Astrocyte (in vitro differentiated cells and primary cell): ENCODE results near the gene HEG1.

Experiments used
- EZH2 ChIP-seq: IDR thresholded peaks from 2 replicates; pipeline ENCODE4 v1.6.1; 2012; ENCODE audit warnings: mild to moderate bottlenecking, low read length, inconsistent platforms; ENCODE audit not compliant: insufficient read depth
- TF ChIP-seq, protein P1 (sequence below): IDR thresholded peaks from 2 replicates; pipeline ENCODE4 v1.5.1; 2011; ENCODE audit warnings: low read depth, mild to moderate bottlenecking, inconsistent platforms, low read length, moderate library complexity; ENCODE audit not compliant: insufficient read depth

GRCh38 chr3:124942613-124943012, 113.2 kb downstream of the HEG1 start:
- TF ChIP-seq, protein P1, sequence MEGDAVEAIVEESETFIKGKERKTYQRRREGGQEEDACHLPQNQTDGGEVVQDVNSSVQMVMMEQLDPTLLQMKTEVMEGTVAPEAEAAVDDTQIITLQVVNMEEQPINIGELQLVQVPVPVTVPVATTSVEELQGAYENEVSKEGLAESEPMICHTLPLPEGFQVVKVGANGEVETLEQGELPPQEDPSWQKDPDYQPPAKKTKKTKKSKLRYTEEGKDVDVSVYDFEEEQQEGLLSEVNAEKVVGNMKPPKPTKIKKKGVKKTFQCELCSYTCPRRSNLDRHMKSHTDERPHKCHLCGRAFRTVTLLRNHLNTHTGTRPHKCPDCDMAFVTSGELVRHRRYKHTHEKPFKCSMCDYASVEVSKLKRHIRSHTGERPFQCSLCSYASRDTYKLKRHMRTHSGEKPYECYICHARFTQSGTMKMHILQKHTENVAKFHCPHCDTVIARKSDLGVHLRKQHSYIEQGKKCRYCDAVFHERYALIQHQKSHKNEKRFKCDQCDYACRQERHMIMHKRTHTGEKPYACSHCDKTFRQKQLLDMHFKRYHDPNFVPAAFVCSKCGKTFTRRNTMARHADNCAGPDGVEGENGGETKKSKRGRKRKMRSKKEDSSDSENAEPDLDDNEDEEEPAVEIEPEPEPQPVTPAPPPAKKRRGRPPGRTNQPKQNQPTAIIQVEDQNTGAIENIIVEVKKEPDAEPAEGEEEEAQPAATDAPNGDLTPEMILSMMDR, result no peak
- no peak for TF ChIP-seq EZH2
